Measurements from ENCODE around the gene HMGA1.
"Not testable (repeated sequence)": the region's sequence is repeated elsewhere in the genome, so short reads cannot be mapped to it uniquely, and the experiment has no call there.

HMGA1 gene

DNA sequence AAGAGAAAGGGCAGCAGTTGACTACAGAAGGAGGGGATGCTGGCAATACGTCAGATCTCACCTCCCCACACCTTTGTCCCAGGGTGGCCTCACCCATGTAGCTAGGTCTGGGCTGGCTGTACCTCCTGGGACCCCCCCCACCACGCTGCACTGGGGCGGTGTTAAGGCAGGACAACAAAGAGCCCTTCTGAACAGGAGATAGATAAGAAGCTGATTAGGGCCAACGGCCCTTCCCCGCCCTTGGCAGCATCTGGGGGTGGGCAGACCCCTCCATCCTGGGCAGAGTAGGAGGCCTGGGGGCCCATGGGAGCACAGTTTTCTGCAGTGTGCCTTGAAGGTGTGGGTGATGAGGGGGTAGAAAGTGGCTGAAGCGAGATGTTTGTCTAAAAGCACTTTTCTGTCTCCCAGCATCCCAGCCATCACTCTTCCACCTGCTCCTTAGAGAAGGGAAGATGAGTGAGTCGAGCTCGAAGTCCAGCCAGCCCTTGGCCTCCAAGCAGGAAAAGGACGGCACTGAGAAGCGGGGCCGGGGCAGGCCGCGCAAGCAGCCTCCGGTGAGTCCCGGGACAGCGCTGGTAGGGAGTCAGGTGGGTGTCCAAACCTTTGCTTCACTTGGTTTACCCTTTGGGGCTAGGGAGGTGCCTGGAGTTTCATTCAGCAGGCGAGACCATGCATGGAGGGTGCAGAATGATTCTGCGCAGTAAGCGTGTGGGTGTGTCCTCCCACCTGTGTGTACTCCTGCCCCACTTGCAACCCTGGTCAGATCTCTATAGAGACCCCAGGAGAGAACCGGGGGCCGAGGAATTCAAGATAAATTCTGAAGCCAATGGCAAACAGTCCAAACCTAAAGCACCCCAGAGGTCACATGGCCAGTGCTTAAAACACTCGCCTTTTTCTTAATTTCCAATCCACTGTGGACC, 3.9 kb downstream of the HMGA1 start:
- DNase-seq, result no peak

GRCh38 chr6:34241351-34242215, 4.9 kb downstream of the HMGA1 start:
- no peak for DNase-seq

DNA sequence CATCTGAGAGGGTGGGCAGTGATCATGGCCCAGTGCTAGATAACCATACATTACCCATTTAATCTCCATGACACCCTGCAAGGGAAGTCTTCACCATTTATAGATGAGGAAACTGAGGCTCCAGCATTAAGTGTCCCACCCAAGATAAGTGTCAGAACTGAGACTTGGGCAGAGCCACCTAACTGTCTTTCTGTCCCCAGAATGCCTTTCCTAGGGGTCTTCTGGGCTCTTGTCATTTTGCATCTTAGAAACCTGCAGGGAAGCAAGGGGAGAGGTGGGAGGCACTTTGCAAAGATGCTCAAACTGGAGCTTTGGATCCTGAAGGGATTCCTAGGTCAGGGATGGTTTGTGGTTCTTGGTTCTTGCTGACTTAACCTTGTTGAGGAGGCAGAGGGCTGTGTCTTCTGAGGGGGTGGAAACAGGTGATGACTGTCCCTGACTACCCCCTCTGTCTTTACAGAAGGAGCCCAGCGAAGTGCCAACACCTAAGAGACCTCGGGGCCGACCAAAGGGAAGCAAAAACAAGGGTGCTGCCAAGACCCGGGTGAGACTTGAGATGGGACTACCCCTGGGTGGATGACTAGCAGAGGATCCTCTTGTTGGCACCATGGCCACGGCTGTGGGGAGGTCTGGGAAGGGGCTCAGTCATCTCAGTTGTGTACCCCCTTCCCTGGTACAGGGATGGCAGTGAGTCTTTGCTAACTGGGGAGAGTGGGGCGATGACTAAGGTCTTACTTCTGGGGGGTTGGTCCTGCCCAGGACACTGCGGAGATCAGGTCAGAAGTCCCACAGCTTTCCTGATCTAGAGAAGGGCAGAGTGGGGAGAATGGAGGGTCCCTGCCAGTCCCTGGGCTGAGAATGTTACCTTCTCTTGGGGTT, 5.8 kb downstream of the HMGA1 start:
- no peak for DNase-seq

- DNase-seq, result no peak
Measured at GRCh38 chr6:34243131-34243771, 6.6 kb downstream of the HMGA1 start.

- DNase-seq, result no peak
Measured at GRCh38 chr6:34243901-34244884, 7.5 kb downstream of the HMGA1 start.

GRCh38 chr6:34245032-34245760, 8.5 kb downstream of the HMGA1 start:
- DNase-seq, result not testable (repeated sequence)

DNA sequence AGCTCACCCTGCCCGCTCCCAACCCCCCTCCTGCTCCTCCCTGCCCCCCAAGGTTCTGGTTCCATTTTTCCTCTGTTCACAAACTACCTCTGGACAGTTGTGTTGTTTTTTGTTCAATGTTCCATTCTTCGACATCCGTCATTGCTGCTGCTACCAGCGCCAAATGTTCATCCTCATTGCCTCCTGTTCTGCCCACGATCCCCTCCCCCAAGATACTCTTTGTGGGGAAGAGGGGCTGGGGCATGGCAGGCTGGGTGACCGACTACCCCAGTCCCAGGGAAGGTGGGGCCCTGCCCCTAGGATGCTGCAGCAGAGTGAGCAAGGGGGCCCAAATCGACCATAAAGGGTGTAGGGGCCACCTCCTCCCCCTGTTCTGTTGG, 9.1 kb downstream of the HMGA1 start:
- not testable (repeated sequence) for DNase-seq

- DNase-seq, result no peak
Measured at GRCh38 chr6:34246249-34246562, 9.5 kb downstream of the HMGA1 start.

DNA sequence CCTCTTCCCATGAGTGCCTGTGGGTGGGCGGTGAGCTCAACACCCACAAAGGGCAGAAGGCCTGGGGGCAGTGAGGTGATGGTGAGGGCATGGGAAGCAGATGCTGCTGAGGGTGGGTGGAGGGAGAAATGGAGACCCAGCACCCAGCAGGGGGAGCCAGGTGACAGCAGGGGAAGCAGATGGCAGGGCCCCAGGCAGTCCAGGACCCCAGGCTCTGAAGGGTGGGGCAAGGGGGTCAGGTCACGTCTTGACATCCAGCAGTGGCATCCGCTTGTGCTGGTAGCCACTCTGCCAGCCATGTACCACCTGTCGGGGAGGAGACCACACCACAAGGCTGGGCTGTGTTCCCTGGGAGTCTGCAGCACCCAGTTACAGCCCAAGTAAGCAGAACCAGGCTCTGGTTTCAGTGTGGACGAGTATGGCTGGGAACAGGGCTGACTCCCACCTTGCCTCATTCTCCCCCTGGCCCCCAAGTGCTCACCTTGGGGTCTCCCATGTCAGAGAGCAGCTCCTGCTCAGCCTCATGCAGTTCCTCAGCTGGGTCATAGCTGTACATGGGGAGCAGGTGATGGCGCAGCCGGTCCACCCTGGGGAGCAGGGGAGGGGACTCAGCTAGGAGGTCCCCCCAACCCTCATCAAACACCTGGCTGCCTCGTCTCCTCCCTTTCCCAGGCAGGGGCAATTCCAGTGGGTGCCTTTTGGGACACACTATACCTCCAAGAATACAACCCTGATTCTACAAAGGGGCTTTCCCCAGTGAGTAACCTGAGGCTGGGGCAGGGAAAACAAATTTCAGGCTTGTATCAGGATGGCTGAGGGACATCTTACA, 10.1 kb downstream of the HMGA1 start:
- peak in 1 of 2 donors; percentile 9 for DNase-seq

DNA sequence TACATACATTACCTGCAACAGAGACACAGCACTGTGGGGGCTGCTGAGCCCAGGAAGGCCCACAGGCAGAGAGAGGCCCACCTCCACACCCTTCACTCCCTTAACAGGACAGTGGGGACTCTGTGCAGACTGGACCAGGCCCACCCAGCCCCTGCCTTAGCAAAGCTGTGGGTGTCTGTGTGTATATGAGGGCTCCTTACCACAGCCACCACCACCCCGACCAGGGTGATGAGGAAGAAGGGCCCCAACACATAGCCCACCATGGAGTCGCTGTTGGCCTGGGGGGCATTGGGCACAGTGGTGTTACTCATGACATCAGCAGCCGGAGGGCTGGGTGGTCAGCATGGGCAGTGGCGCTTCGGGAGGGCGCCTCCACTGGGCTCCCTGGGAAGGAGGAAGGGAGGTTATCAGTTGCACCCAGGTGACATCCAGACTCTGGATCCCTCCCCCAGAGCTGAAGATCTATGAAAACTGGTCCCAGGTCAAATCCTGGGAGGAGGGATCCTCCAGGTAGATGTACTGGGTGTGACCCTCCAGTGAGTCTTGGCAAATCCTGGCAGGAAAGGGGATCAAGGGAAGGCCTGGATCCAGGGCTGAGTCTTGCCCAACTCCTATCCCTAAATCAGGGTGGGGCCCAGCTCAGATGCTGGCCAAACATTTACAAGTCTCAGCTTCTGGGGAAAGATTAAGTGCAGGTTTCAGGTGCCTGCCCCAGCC, 11.0 kb downstream of the HMGA1 start:
- no peak for DNase-seq

GRCh38 chr6:34248198-34248726, 11.6 kb downstream of the HMGA1 start:
- no peak for DNase-seq

DNA sequence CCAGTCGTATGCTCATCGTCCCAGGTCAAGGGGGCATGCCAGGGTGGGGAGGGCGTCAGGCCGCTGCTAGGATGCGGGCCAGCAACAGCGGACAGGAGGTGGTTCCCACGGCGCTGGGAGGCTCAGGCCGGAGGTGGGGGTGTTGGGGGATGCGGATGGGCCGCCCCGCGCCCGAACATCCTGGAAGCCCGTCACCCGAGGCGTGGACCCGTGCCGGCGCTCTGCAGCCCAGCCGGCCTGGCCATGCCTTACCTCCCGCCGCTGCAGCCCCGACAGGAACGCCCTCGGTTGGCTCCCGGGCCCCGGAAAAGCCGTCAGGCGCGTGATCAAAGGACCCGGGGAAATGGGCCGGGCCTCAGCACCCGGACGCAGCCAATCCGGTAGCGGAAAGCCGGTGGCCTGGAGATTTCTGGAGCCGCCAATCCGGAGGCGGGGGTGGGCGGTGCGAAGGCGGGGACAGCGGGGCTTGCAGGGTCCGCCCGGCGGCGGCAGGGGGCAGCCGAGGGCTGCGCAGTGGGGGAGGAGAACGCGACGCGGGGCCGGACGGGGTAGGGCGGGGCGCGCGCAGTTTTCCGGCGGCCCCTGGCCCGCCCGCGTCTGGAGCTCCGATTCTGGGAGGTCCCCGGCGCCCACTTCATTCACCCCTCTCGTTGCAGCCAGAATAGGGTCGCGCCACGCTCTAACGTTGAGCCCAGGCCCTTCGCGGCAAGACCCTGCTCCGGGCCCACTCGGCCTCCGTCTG, 12.2 kb downstream of the HMGA1 start, which contains the start of gene SMIM29:
TSS of gene SMIM29 (minus strand) at position 280 of the 742 bp plus-strand sequence. CDS start 1,215 bp downstream, outside the sequence.
- peak; percentile 97 to 98 for DNase-seq

DNA sequence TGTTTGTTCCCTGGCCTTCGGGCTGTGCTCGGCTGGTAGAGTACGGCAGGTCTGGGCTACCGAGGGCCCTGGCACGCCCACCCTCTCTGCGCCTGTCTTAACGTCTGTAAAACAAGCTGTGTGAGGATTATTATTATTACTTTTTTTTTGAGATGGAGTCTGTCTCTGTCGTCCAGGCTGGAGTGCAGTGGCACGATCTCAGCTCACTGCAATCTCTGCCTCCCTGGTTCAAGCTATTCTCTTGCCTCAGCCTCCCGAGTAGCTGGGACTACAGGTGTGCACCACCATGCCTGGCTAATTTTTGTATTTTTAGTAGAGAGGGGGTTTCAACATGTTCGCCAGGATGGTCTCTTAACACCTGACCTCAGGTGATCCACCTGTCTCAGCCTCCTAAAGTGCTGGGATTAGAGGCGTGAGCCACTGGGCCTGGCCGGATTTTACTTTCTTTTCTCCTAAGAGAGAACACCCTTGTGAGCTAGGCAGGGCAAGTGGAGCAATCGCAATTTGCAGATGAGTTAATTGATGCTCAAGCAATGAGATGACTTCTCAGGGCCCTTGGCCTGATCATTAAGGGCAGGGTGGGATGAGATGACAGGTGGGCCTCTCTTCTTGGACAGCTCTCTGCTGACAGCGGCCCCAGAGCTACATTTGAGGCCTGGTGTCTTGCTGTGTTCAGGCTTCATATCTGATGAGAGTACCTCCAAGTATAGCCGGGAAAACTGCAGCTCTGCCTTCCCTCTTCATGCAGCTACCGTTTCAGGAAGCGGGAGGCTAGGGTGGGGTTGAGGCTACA, 13.0 kb downstream of the HMGA1 start:
- no peak for DNase-seq

GRCh38 chr6:34252395-34252794, 15.7 kb downstream of the HMGA1 start:
- DNase-seq, result not testable (repeated sequence)

DNA sequence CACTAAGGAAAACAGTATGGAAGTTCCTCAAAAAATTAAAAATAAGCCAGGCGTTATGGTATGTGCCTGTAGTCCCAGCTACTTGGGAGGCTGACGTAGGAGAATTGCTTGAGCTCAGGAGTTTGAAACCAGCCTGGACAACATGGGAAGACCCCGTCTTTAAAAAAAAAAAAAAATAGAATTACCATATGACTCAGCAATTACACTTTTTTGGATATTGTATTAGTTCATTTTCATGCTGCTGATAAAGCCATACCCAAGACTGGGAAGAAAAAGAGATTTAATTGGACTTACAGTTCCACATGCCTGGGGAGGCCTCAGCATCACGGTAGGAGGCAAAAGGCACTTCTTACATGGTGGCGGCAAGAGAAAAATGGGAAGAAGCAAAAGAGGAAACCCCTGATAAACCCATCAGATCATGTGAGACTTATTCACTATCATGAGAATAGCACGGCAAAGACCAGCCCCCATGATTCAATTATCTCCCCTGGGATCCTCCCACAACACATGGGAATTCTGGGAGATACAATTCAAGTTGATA, 22.9 kb downstream of the HMGA1 start:
- DNase-seq, result no peak

- no peak for DNase-seq
Measured at GRCh38 chr6:34260576-34261267, 24.0 kb downstream of the HMGA1 start.

Measured in hippocampal formation (tissue), 2 donors.